Measurements from ENCODE around the gene FAM136A. TPM values are rescaled to one million over a fixed set of nuclear protein-coding genes. Genes with fewer than 3 reads are reported as not detected.
"Not testable (repeated sequence)": the region's sequence is repeated elsewhere in the genome, so short reads cannot be mapped to it uniquely, and the experiment has no call there.

Gene FAM136A
- total and polyA plus RNA-seq, 2 of the 13 experiments (the other 11 are each of a cell fraction or from before 2014, with no cell fraction given) = 77.8 to 126 TPM

DNA sequence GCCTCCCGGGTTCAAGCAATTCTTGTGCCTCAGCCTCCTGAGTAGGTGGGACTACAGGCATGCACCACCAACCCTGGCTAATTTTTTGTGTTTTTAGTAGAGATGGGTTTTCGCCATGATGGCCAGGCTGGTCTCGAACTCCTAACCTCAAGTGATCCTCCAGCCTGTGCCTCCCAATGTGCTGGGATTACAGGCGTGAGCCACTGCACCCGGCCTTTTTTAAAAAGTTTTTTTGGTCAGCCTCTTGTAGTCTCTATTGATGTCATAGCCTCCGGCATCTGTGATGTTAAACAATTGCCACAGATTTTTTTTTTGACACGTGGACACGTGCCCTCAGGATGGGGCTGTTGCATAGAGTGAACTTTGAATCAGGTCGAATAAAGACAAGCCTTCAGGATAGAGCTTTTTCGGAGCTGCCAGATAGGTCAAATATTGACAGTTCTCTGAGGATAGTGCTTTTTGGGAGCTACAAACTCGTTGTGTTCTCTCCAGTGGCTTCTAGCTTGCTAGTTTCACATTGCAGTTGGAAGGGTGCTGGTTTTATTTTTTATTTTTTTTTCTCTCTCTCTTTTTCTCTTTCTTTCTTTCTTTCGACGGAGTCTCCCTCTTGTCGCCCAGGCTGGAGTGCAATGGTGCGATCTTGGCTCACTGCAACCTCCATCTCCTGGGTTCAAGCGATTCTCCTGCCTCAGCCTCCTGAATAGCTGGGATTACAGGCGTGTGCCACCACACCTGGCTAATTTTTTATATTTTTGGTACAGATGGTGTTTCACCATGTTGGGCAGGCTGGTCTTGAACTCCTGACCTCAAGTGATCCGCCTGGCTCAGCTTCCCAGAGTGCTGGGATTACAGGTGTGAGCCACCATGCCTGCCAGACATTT lies 32.2 kb downstream of the FAM136A start (continued):
- TF ChIP-seq, protein P1, sequence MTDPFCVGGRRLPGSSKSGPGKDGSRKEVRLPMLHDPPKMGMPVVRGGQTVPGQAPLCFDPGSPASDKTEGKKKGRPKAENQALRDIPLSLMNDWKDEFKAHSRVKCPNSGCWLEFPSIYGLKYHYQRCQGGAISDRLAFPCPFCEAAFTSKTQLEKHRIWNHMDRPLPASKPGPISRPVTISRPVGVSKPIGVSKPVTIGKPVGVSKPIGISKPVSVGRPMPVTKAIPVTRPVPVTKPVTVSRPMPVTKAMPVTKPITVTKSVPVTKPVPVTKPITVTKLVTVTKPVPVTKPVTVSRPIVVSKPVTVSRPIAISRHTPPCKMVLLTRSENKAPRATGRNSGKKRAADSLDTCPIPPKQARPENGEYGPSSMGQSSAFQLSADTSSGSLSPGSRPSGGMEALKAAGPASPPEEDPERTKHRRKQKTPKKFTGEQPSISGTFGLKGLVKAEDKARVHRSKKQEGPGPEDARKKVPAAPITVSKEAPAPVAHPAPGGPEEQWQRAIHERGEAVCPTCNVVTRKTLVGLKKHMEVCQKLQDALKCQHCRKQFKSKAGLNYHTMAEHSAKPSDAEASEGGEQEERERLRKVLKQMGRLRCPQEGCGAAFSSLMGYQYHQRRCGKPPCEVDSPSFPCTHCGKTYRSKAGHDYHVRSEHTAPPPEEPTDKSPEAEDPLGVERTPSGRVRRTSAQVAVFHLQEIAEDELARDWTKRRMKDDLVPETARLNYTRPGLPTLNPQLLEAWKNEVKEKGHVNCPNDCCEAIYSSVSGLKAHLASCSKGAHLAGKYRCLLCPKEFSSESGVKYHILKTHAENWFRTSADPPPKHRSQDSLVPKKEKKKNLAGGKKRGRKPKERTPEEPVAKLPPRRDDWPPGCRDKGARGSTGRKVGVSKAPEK (CRISPR knock-in tag; IDR thresholded peaks at IDR 0.05; ENCODE audit: borderline replicate concordance) = peak; percentile 80; the same call in 1 of the 2 replicates
- TF ChIP-seq CREM (IDR thresholded peaks at IDR 0.05) (peak; percentile 87), ONECUT2 (CRISPR knock-in tag; IDR thresholded peaks at IDR 0.05) (peak; percentile 44), BCL6 (CRISPR knock-in tag; IDR thresholded peaks at IDR 0.05) (peak; percentile 76), ZNF230 (CRISPR knock-in tag; IDR thresholded peaks at IDR 0.05) (peak; percentile 86), ZNF644 (CRISPR knock-in tag; IDR thresholded peaks at IDR 0.05; ENCODE audit: low read depth) (peak; percentile 46; the same call in 1 of the 2 replicates), ZNF709 (CRISPR knock-in tag; IDR thresholded peaks at IDR 0.05) (0 out of 2 replicates have a peak, but pooled peaks have one; percentile 42), MXI1 (IDR thresholded peaks at IDR 0.05; ENCODE audit: borderline replicate concordance, low read depth, low read length) (peak; percentile 99), CEBPB (IDR thresholded peaks at IDR 0.05; ENCODE audit: borderline replicate concordance, low read depth, low read length) (peak; percentile 87), ZNF317 (CRISPR knock-in tag; IDR thresholded peaks at IDR 0.05) (peak; percentile 86), ZNF761 (CRISPR knock-in tag; conservative IDR thresholded peaks at IDR 0.05) (0 out of 2 replicates have a peak, but pooled peaks have one; percentile 70), KAT8 (CRISPR knock-in tag; IDR thresholded peaks at IDR 0.05) (peak; percentile 83), YEATS2 (CRISPR knock-in tag; IDR thresholded peaks at IDR 0.05; ENCODE audit: borderline replicate concordance) (peak; percentile 74; the same call in 1 of the 2 replicates), POGZ (CRISPR knock-in tag; IDR thresholded peaks at IDR 0.05) (peak; percentile 80), HNF4G (IDR thresholded peaks at IDR 0.05; ENCODE audit: borderline replicate concordance, low read depth, low read length) (peak; percentile 95), HNF4G (CRISPR knock-in tag; IDR thresholded peaks at IDR 0.05; ENCODE audit: borderline replicate concordance, low read depth) (peak; percentile 90)
- not testable (repeated sequence) for TF ChIP-seq CREM (CRISPR knock-in tag; IDR thresholded peaks at IDR 0.05)
- TF ChIP-seq, protein P2, sequence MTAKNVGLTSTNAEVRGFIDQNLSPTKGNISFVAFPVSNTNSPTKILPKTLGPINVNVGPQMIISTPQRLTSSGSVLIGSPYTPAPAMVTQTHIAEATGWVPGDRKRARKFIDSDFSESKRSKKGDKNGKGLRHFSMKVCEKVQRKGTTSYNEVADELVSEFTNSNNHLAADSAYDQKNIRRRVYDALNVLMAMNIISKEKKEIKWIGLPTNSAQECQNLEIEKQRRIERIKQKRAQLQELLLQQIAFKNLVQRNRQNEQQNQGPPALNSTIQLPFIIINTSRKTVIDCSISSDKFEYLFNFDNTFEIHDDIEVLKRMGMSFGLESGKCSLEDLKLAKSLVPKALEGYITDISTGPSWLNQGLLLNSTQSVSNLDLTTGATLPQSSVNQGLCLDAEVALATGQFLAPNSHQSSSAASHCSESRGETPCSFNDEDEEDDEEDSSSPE (CRISPR knock-in tag; IDR thresholded peaks at IDR 0.05) = peak; percentile 74
- TF ChIP-seq, protein P3, sequence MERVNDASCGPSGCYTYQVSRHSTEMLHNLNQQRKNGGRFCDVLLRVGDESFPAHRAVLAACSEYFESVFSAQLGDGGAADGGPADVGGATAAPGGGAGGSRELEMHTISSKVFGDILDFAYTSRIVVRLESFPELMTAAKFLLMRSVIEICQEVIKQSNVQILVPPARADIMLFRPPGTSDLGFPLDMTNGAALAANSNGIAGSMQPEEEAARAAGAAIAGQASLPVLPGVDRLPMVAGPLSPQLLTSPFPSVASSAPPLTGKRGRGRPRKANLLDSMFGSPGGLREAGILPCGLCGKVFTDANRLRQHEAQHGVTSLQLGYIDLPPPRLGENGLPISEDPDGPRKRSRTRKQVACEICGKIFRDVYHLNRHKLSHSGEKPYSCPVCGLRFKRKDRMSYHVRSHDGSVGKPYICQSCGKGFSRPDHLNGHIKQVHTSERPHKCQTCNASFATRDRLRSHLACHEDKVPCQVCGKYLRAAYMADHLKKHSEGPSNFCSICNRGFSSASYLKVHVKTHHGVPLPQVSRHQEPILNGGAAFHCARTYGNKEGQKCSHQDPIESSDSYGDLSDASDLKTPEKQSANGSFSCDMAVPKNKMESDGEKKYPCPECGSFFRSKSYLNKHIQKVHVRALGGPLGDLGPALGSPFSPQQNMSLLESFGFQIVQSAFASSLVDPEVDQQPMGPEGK (CRISPR knock-in tag; IDR thresholded peaks at IDR 0.05) = peak; percentile 70
- TF ChIP-seq, protein P4, sequence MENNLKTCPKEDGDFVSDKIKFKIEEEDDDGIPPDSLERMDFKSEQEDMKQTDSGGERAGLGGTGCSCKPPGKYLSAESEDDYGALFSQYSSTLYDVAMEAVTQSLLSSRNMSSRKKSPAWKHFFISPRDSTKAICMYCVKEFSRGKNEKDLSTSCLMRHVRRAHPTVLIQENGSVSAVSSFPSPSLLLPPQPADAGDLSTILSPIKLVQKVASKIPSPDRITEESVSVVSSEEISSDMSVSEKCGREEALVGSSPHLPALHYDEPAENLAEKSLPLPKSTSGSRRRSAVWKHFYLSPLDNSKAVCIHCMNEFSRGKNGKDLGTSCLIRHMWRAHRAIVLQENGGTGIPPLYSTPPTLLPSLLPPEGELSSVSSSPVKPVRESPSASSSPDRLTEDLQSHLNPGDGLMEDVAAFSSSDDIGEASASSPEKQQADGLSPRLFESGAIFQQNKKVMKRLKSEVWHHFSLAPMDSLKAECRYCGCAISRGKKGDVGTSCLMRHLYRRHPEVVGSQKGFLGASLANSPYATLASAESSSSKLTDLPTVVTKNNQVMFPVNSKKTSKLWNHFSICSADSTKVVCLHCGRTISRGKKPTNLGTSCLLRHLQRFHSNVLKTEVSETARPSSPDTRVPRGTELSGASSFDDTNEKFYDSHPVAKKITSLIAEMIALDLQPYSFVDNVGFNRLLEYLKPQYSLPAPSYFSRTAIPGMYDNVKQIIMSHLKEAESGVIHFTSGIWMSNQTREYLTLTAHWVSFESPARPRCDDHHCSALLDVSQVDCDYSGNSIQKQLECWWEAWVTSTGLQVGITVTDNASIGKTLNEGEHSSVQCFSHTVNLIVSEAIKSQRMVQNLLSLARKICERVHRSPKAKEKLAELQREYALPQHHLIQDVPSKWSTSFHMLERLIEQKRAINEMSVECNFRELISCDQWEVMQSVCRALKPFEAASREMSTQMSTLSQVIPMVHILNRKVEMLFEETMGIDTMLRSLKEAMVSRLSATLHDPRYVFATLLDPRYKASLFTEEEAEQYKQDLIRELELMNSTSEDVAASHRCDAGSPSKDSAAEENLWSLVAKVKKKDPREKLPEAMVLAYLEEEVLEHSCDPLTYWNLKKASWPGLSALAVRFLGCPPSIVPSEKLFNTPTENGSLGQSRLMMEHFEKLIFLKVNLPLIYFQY (CRISPR knock-in tag; IDR thresholded peaks at IDR 0.05; ENCODE audit: borderline replicate concordance) = peak; percentile 75; the same call in 1 of the 2 replicates

Data from HepG2 (cell line).